ENCODE measurements around the gene DDB1.

DDB1 gene

GRCh38 chr11:61332797-61333549 lies at the start of gene DDB1, which contains the start of gene TKFC:
Gene DDB1 (minus strand): TSS chr11:61333105. CDS start chr11:61332968, 137 bp downstream.
Gene TKFC (plus strand): TSS chr11:61333228. CDS start chr11:61334729, 1,501 bp downstream.
- DNase-seq (ENCODE audit: low read depth): peak; percentile 33
- H3K4me3 ChIP-seq (ENCODE audit: control insufficient read depth, low read depth, low read length): peak within 1 kb of the TSS; percentile 87
- no peak for TF ChIP-seq CTCF (IDR thresholded peaks at IDR 0.05; ENCODE audit: control insufficient read depth, insufficient read depth, low read depth, low read length, missing control alignments)

- no peak for TF ChIP-seq CTCF (IDR thresholded peaks at IDR 0.05; ENCODE audit: control insufficient read depth, insufficient read depth, low read depth, low read length, missing control alignments)
- DNase-seq (ENCODE audit: low read depth): no peak
- H3K4me3 ChIP-seq (ENCODE audit: control insufficient read depth, low read depth, low read length): no peak overlapping the region
Measured at GRCh38 chr11:61380884-61381283, 48.0 kb upstream of the DDB1 start.

GRCh38 chr11:61378713-61379313 lies 45.9 kb upstream of the DDB1 start:
- TF ChIP-seq CTCF (IDR thresholded peaks at IDR 0.05; ENCODE audit: control insufficient read depth, insufficient read depth, low read depth, low read length, missing control alignments): no peak
- DNase-seq (ENCODE audit: low read depth): peak; percentile 97
- no peak overlapping the region for H3K4me3 ChIP-seq (ENCODE audit: control insufficient read depth, low read depth, low read length)

GRCh38 chr11:61377461-61378160 lies 44.7 kb upstream of the DDB1 start:
- no peak for TF ChIP-seq CTCF (IDR thresholded peaks at IDR 0.05; ENCODE audit: control insufficient read depth, insufficient read depth, low read depth, low read length, missing control alignments)
- DNase-seq (ENCODE audit: low read depth): no peak
- H3K4me3 ChIP-seq (ENCODE audit: control insufficient read depth, low read depth, low read length): no peak overlapping the region

- TF ChIP-seq CTCF (IDR thresholded peaks at IDR 0.05; ENCODE audit: control insufficient read depth, insufficient read depth, low read depth, low read length, missing control alignments): no peak
- no peak for DNase-seq (ENCODE audit: low read depth)
- H3K4me3 ChIP-seq (ENCODE audit: control insufficient read depth, low read depth, low read length): no peak overlapping the region
Measured at GRCh38 chr11:61375761-61376108, 42.8 kb upstream of the DDB1 start.

- H3K4me3 ChIP-seq (ENCODE audit: control insufficient read depth, low read depth, low read length): no peak overlapping the region
- TF ChIP-seq CTCF (IDR thresholded peaks at IDR 0.05; ENCODE audit: control insufficient read depth, insufficient read depth, low read depth, low read length, missing control alignments): no peak
- DNase-seq (ENCODE audit: low read depth): no peak
Measured at GRCh38 chr11:61372659-61373420, 39.9 kb upstream of the DDB1 start.
